SW 1271 (cell line): Measurements from ENCODE around the gene KLHL1.
A peak's percentile ranks its signal among the peaks of the same experiment; 100 is the strongest.
"Not testable (repeated sequence)": the region's sequence is repeated elsewhere in the genome, so short reads cannot be mapped to it uniquely, and the experiment has no call there.

Experiments used
- DNase-seq, 2 experiments: peaks; one replicate each; lab custom pipeline; 2025; lab: John Stamatoyannopoulos, UW

Gene KLHL1

GRCh38 chr13:70108356-70109105, at the start of gene KLHL1:
TSS of gene KLHL1 (minus strand) at chr13:70108452. CDS start at chr13:70107699, 753 bp downstream.
- no peak for DNase-seq

- DNase-seq = not testable (repeated sequence)
These were observed 34.4 kb upstream of the KLHL1 start for GRCh38 chr13:70142658-70143057.

- DNase-seq = no peak
These were observed 19.8 kb upstream of the KLHL1 start for GRCh38 chr13:70128098-70128497.

GRCh38 chr13:70125693-70126092, 17.4 kb upstream of the KLHL1 start:
- DNase-seq = no peak

GRCh38 chr13:70117338-70117905, 9.2 kb upstream of the KLHL1 start:
- DNase-seq = no peak

GRCh38 chr13:70107498-70108281, 562 bp downstream of the KLHL1 start, which contains the start of gene ATXN8OS:
TSS of gene ATXN8OS (plus strand) at chr13:70107826.
- no peak for DNase-seq

- no peak for DNase-seq
These were observed 1.1 kb downstream of the KLHL1 start for GRCh38 chr13:70107125-70107497.

GRCh38 chr13:70104481-70104880, 3.8 kb downstream of the KLHL1 start:
- no peak for DNase-seq

GRCh38 chr13:70098669-70099068, 9.6 kb downstream of the KLHL1 start:
- DNase-seq = peak in 1 of 2 experiments; percentile 35

- DNase-seq = no peak
These were observed 18.1 kb downstream of the KLHL1 start for GRCh38 chr13:70090036-70090723.

GRCh38 chr13:70088926-70089325, 19.3 kb downstream of the KLHL1 start:
- no peak for DNase-seq

- DNase-seq = no peak
These were observed 21.0 kb downstream of the KLHL1 start for GRCh38 chr13:70087247-70087646.

- DNase-seq = no peak
These were observed 28.2 kb downstream of the KLHL1 start for GRCh38 chr13:70080012-70080411.

- DNase-seq = no peak
These were observed 53.7 kb downstream of the KLHL1 start for GRCh38 chr13:70054572-70054971.

GRCh38 chr13:70051531-70051930, 56.7 kb downstream of the KLHL1 start:
- no peak for DNase-seq

GRCh38 chr13:70043685-70044084, 64.6 kb downstream of the KLHL1 start:
- no peak for DNase-seq

- no peak for DNase-seq
These were observed 66.1 kb downstream of the KLHL1 start for GRCh38 chr13:70042193-70042592.

- DNase-seq = no peak
These were observed 74.0 kb downstream of the KLHL1 start for GRCh38 chr13:70034286-70034685.

- no peak for DNase-seq
These were observed 80.7 kb downstream of the KLHL1 start for GRCh38 chr13:70027551-70027950.

GRCh38 chr13:70023516-70023915, 84.7 kb downstream of the KLHL1 start:
- no peak for DNase-seq

GRCh38 chr13:70022646-70023045, 85.6 kb downstream of the KLHL1 start:
- no peak for DNase-seq

GRCh38 chr13:70016116-70016515, 92.1 kb downstream of the KLHL1 start:
- no peak for DNase-seq
